GM18517 (cell line): ENCODE measurements around the gene GFM1.

Experiments
- ATAC-seq: cut with Tn5 transposase; IDR thresholded peaks from one replicate; pipeline ENCODE4 v1.9.1; 2021; ENCODE audit warnings: mild to moderate bottlenecking, moderate library complexity; ENCODE audit not compliant: unreplicated experiment

Gene GFM1

GRCh38 chr3:158723991-158724390 is 79.7 kb downstream of the GFM1 start:
- ATAC-seq: no peak

GRCh38 chr3:158725348-158726011 is 81.2 kb downstream of the GFM1 start:
- ATAC-seq: no peak

GRCh38 chr3:158727206-158728060 is 83.1 kb downstream of the GFM1 start:
- peak; percentile 64 for ATAC-seq

GRCh38 chr3:158728061-158728377 is 83.7 kb downstream of the GFM1 start:
- no peak for ATAC-seq

- ATAC-seq: no peak
Measured at GRCh38 chr3:158728851-158729250, 84.5 kb downstream of the GFM1 start.

- no peak for ATAC-seq
Measured at GRCh38 chr3:158731486-158731885, 87.2 kb downstream of the GFM1 start.

GRCh38 chr3:158731938-158732855 is 87.9 kb downstream of the GFM1 start, which contains the start of gene RARRES1:
TSS of gene RARRES1 (minus strand) at chr3:158732457. CDS start at chr3:158732415, 42 bp downstream.
- ATAC-seq: peak; percentile 79

GRCh38 chr3:158732856-158733200 is 88.5 kb downstream of the GFM1 start:
- no peak for ATAC-seq

- ATAC-seq: no peak
Measured at GRCh38 chr3:158733656-158734055, 89.3 kb downstream of the GFM1 start.

- ATAC-seq: no peak
Measured at GRCh38 chr3:158735296-158736033, 91.1 kb downstream of the GFM1 start.

- ATAC-seq: no peak
Measured at GRCh38 chr3:158737410-158737809, 93.1 kb downstream of the GFM1 start.

GRCh38 chr3:158737976-158738615 is 93.8 kb downstream of the GFM1 start:
- ATAC-seq: no peak

GRCh38 chr3:158738653-158739052 is 94.3 kb downstream of the GFM1 start:
- ATAC-seq: no peak

- ATAC-seq: no peak
Measured at GRCh38 chr3:158739078-158739477, 94.8 kb downstream of the GFM1 start.

GRCh38 chr3:158739661-158740060 is 95.3 kb downstream of the GFM1 start:
- no peak for ATAC-seq
